Neural cell (in vitro differentiated cells): ENCODE measurements around the gene ACIN1. TPM values are rescaled to one million over a fixed set of nuclear protein-coding genes. Genes with fewer than 3 reads are reported as not detected.
"Not testable (repeated sequence)": the region's sequence is repeated elsewhere in the genome, so short reads cannot be mapped to it uniquely, and the experiment has no call there.

Experiments used
- H2AFZ ChIP-seq: fragments of 200-600, 300-800 bp; sonication (generic), shearing (Covaris generic); 2 replicates; pipeline ENCODE4 v1.6.0; 2014; ENCODE audit warnings: low read depth, mild to moderate bottlenecking, antibody characterized with exemption, low read length, moderate library complexity
- H3F3A ChIP-seq: fragments of 200-600 bp; shearing (Covaris generic); 2 replicates; pipeline ENCODE4 v1.6.1; 2016; ENCODE audit warnings: mild to moderate bottlenecking, moderate library complexity, mixed read lengths, antibody characterized with exemption, low read length; ENCODE audit not compliant: insufficient read depth, poor library complexity, severe bottlenecking
- H3K27ac ChIP-seq: fragments of 200-600, 300-800 bp; sonication (generic), shearing (Covaris generic); 2 replicates; pipeline ENCODE4 v1.5.1; 2014; ENCODE audit warnings: mild to moderate bottlenecking, low read length, moderate library complexity
- H3K27me3 ChIP-seq: fragments of 300-800, 200-600 bp; sonication (generic), shearing (Covaris generic); 2 replicates; pipeline ENCODE4 v1.6.0; 2014; ENCODE audit warnings: mild to moderate bottlenecking, low read depth, low read length, moderate library complexity; ENCODE audit not compliant: insufficient read depth
- H3K36me3 ChIP-seq: fragments of 300-800, 200-600 bp; sonication (generic), shearing (Covaris generic); 2 replicates; pipeline ENCODE4 v1.5.1; 2014; ENCODE audit warnings: mild to moderate bottlenecking, antibody characterized with exemption, low read length, moderate library complexity; ENCODE audit not compliant: insufficient read depth
- H3K4me2 ChIP-seq: fragments of 300-800, 200-600 bp; sonication (generic), shearing (Covaris generic); 2 replicates; pipeline ENCODE4 v1.6.0; 2014; ENCODE audit warnings: mild to moderate bottlenecking, low read length
- H3K4me3 ChIP-seq: fragments of 300-800, 200-600 bp; sonication (generic), shearing (Covaris generic); 2 replicates; pipeline ENCODE4 v1.5.1; 2014; ENCODE audit warnings: mild to moderate bottlenecking, low read length, moderate library complexity
- H3K79me2 ChIP-seq: fragments of 200-600 bp; shearing (Covaris generic); replicated peaks from 2 replicates; pipeline ENCODE4 v1.6.0; 2014; ENCODE audit warnings: mild to moderate bottlenecking, low read length, moderate library complexity; ENCODE audit not compliant: insufficient read depth
- H3K9ac ChIP-seq: fragments of 300-800, 200-600 bp; sonication (generic), shearing (Covaris generic); 2 replicates; pipeline ENCODE4 v1.6.1; 2016; ENCODE audit warnings: mild to moderate bottlenecking, low read length, mixed read lengths
- H3K9me2 ChIP-seq: fragments of 200-600 bp; shearing (Covaris generic); 2 replicates; pipeline ENCODE4 v1.6.1; 2016; ENCODE audit warnings: mild to moderate bottlenecking, low read length, mixed read lengths; ENCODE audit not compliant: insufficient read depth
- H3K9me3 ChIP-seq: fragments of 200-600, 300-800 bp; sonication (generic), shearing (Covaris generic); 2 replicates; pipeline ENCODE4 v1.6.1; 2016; ENCODE audit warnings: mild to moderate bottlenecking, mixed run types, low read length, moderate library complexity, mixed read lengths
- H4K20me1 ChIP-seq: fragments of 200-600 bp; shearing (Covaris generic); 2 replicates; pipeline ENCODE4 v1.6.1; 2016; ENCODE audit warnings: mild to moderate bottlenecking, mixed run types; ENCODE audit not compliant: insufficient read depth
- EP300 ChIP-seq: fragments of 450-650 bp; conservative IDR thresholded peaks from 2 replicates; pipeline ENCODE4 v1.6.1; 2014; ENCODE audit warnings: antibody characterized with exemption, mild to moderate bottlenecking, moderate library complexity; ENCODE audit not compliant: poor library complexity, severe bottlenecking
- EZH2 ChIP-seq: fragments of 200-600, 300-800 bp; shearing (Covaris generic), sonication (generic); IDR thresholded peaks from 2 replicates; pipeline ENCODE4 v1.6.1; 2014; ENCODE audit warnings: antibody characterized with exemption, low read length, borderline replicate concordance, mild to moderate bottlenecking; ENCODE audit not compliant: insufficient read depth, poor library complexity, severe bottlenecking
- MXI1 ChIP-seq: fragments of 450-650 bp; conservative IDR thresholded peaks from 2 replicates; pipeline ENCODE4 v1.6.1; 2014; ENCODE audit warnings: antibody characterized with exemption, mild to moderate bottlenecking; ENCODE audit not compliant: poor library complexity, severe bottlenecking
- POLR2AphosphoS5 ChIP-seq: IDR thresholded peaks from 2 replicates; pipeline ENCODE4 v1.6.1; 2012
- RAD21 ChIP-seq: fragments of 450-650 bp; conservative IDR thresholded peaks from 2 replicates; pipeline ENCODE4 v1.6.1; 2014; ENCODE audit warnings: antibody characterized with exemption, mild to moderate bottlenecking, moderate library complexity
- SMC3 ChIP-seq: fragments of 450-650 bp; conservative IDR thresholded peaks from 2 replicates; pipeline ENCODE4 v1.6.1; 2014; ENCODE audit warnings: antibody characterized with exemption, mild to moderate bottlenecking, moderate library complexity; ENCODE audit not compliant: poor library complexity
- TAF1 ChIP-seq: IDR thresholded peaks from 2 replicates; pipeline ENCODE4 v1.6.1; 2012; ENCODE audit warnings: low read depth
- polyA plus RNA-seq: library from polyadenylated mRNA; depleted of rRNA; stranded (reverse); fragments of >200 nt; gene quantifications from 2 replicates; pipeline ENCODE4 v1.2.3, GENCODE V29; 2014
- TF ChIP-seq, protein P1 (sequence below): fragments of 450-650 bp; IDR thresholded peaks from 2 replicates; pipeline ENCODE4 v1.5.1; 2014; ENCODE audit warnings: antibody characterized with exemption, mild to moderate bottlenecking, moderate library complexity; ENCODE audit not compliant: poor library complexity, severe bottlenecking
- TF ChIP-seq, protein P2 (sequence below): IDR thresholded peaks from 2 replicates; pipeline ENCODE4 v1.6.1; 2012; ENCODE audit warnings: borderline replicate concordance

Gene ACIN1
- polyA plus RNA-seq, 1 donor from 2014 or later: 143 TPM

DNA sequence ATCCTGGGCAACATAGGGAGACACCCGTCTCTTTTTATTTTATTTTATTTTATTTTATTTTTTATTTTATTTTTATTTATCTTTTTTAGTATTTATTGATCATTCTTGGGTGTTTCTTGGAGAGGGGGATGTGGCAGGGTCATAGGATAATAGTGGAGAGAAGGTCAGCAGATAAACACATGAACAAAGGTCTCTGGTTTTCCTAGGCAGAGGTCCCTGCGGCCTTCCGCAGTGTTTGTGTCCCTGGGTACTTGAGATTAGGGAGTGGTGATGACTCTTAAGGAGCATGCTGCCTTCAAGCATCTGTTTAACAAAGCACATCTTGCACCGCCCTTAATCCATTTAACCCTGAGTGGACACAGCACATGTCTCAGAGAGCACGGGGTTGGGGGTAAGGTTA lies 12.7 kb upstream of the ACIN1 start:
- not testable (repeated sequence) for H3K79me2 ChIP-seq, H2AFZ ChIP-seq, H3K4me3 ChIP-seq, H3K36me3 ChIP-seq, H3K4me2 ChIP-seq, H3K9me2 ChIP-seq, H3K9me3 ChIP-seq, H3K27ac ChIP-seq, H3F3A ChIP-seq, H3K27me3 ChIP-seq, H4K20me1 ChIP-seq, H3K9ac ChIP-seq

DNA sequence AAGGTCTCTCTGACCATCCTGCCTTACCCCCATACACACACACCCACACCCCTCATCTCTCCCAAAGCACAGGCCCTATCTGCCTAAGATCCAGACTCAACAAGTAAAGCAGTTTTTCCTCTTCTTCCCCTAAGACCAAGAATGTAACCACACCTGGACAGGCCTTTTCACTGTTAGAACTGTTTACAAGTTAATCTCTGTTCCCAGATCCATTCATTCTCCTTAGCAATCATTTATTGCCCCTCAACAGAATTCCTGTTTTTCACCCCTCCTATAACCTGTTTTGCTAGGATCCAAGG lies 11.8 kb upstream of the ACIN1 start:
- no peak overlapping the region for H2AFZ ChIP-seq
- H3K4me2 ChIP-seq: no peak overlapping the region
- no peaks in the 10 kb centered on the region for H4K20me1 ChIP-seq

DNA sequence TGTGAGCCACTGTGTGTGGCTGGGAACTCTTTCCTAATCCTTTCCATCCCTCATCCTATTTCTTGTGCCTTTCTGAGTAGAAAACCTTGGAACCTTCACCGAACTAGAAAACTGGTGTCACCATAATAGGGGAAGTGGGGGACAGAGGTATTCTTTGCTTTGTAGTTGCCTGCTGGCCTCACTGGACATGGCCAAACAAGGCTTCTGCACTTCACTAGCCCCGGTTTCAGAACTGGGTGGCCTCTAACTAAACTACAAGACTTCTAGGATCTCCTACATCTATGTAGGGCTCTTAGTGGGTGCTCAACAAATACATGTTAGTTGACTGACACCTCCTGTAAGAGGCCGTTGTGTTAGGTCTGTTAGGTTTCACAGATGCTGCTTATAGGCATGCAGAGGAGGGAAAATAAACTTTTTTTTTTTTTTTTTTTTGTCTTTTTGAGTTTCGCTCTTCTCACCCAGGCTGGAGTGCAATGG lies 10.4 kb upstream of the ACIN1 start:
- Histone ChIP-seq H3K4me3 (no peak overlapping the region), H2AFZ (no peak overlapping the region), H4K20me1 (no peaks in the 10 kb centered on the region), H3K9me3 (no peaks in the 10 kb centered on the region), H3K27me3 (no peaks in the 10 kb centered on the region), H3K36me3 (no peaks in the 10 kb centered on the region), H3F3A (no peaks in the 10 kb centered on the region), H3K4me2 (no peak overlapping the region), H3K9ac (no peak overlapping the region), H3K27ac (no peak overlapping the region), H3K79me2 (no peaks in the 10 kb centered on the region), H3K9me2 (no peaks in the 10 kb centered on the region)
- TF ChIP-seq, protein P1, sequence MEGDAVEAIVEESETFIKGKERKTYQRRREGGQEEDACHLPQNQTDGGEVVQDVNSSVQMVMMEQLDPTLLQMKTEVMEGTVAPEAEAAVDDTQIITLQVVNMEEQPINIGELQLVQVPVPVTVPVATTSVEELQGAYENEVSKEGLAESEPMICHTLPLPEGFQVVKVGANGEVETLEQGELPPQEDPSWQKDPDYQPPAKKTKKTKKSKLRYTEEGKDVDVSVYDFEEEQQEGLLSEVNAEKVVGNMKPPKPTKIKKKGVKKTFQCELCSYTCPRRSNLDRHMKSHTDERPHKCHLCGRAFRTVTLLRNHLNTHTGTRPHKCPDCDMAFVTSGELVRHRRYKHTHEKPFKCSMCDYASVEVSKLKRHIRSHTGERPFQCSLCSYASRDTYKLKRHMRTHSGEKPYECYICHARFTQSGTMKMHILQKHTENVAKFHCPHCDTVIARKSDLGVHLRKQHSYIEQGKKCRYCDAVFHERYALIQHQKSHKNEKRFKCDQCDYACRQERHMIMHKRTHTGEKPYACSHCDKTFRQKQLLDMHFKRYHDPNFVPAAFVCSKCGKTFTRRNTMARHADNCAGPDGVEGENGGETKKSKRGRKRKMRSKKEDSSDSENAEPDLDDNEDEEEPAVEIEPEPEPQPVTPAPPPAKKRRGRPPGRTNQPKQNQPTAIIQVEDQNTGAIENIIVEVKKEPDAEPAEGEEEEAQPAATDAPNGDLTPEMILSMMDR: no peak
- no peak for TF ChIP-seq MXI1

More for the DNA sequence above, 11.8 kb upstream of the ACIN1 start:
- H3K9me2 ChIP-seq: no peaks in the 10 kb centered on the region
- H3K9ac ChIP-seq: no peak overlapping the region
- no peaks in the 10 kb centered on the region for H3K27me3 ChIP-seq
- H3F3A ChIP-seq: no peaks in the 10 kb centered on the region
- no peaks in the 10 kb centered on the region for H3K79me2 ChIP-seq
- TF ChIP-seq, protein P2, sequence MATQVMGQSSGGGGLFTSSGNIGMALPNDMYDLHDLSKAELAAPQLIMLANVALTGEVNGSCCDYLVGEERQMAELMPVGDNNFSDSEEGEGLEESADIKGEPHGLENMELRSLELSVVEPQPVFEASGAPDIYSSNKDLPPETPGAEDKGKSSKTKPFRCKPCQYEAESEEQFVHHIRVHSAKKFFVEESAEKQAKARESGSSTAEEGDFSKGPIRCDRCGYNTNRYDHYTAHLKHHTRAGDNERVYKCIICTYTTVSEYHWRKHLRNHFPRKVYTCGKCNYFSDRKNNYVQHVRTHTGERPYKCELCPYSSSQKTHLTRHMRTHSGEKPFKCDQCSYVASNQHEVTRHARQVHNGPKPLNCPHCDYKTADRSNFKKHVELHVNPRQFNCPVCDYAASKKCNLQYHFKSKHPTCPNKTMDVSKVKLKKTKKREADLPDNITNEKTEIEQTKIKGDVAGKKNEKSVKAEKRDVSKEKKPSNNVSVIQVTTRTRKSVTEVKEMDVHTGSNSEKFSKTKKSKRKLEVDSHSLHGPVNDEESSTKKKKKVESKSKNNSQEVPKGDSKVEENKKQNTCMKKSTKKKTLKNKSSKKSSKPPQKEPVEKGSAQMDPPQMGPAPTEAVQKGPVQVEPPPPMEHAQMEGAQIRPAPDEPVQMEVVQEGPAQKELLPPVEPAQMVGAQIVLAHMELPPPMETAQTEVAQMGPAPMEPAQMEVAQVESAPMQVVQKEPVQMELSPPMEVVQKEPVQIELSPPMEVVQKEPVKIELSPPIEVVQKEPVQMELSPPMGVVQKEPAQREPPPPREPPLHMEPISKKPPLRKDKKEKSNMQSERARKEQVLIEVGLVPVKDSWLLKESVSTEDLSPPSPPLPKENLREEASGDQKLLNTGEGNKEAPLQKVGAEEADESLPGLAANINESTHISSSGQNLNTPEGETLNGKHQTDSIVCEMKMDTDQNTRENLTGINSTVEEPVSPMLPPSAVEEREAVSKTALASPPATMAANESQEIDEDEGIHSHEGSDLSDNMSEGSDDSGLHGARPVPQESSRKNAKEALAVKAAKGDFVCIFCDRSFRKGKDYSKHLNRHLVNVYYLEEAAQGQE: no peak
- TF ChIP-seq EZH2 (no peak), RAD21 (no peak), POLR2AphosphoS5 (no peak), TAF1 (no peak), SMC3 (no peak), EP300 (no peak), MXI1 (no peak)
- TF ChIP-seq, protein P1: no peak
- no peak overlapping the region for H3K27ac ChIP-seq
- H3K36me3 ChIP-seq: no peaks in the 10 kb centered on the region
- H3K4me3 ChIP-seq: no peak overlapping the region
- H3K9me3 ChIP-seq: no peaks in the 10 kb centered on the region
